Endothelial cell of umbilical vein (primary cell): ENCODE data around the gene PARM1. TPM values are rescaled to one million over a fixed set of nuclear protein-coding genes. Genes with fewer than 3 reads are reported as not detected.

Experiments used
- BruUV-seq: library from RNA; stranded (reverse); fragments of 400-500 nt; replicated peaks from 2 replicates; lab custom pipeline; 2021; lab: Mats Ljungman, UMichigan
- CTCF ChIA-PET: fragments of 300-600, 350-600 bp; sonication (Branson Sonifier 250); formaldehyde crosslinking; loops from one replicate; lab custom pipeline; 2021; ENCODE audit warnings: antibody characterized with exemption, inconsistent platforms; lab: Charles Lee
- POLR2A ChIA-PET: fragments of 300-600, 350-600 bp; sonication (Branson Sonifier 250); formaldehyde crosslinking; loops from one replicate; lab custom pipeline; 2021; ENCODE audit warnings: antibody characterized with exemption, inconsistent platforms; lab: Charles Lee
- DNase-seq: peaks from one replicate; pipeline ENCODE4 v3.0.0-alpha.2; 2011; ENCODE audit warnings: low read depth, low spot score
- FAIRE-seq: peaks from 2 replicates; lab custom pipeline; 2011; peaks lifted over from hg19 to GRCh38; lab: Jason Lieb, UNC
- H2AFZ ChIP-seq: 2 replicates; pipeline ENCODE4 v1.6.0; 2012; ENCODE audit warnings: low read depth, low read length, control low read depth, inconsistent platforms
- H3K27ac ChIP-seq: 2 replicates; pipeline ENCODE4 v1.5.1; 2011; ENCODE audit warnings: low read depth, mild to moderate bottlenecking, control low read depth, low read length, moderate library complexity; ENCODE audit not compliant: insufficient read depth
- H3K27me3 ChIP-seq, 2 experiments: 2 replicates each; pipeline versions ENCODE4 v1.6.0 to v1.6.1; 2011; ENCODE audit warnings: low read length in 2 of 2, mixed read lengths in 1 of 2; ENCODE audit not compliant: control insufficient read depth in 2 of 2, insufficient read depth in 2 of 2
- H3K36me3 ChIP-seq, 2 experiments: 2 replicates in 1 of 2; 3 replicates in 1 of 2; pipeline ENCODE4 v1.5.1; 2011; ENCODE audit warnings: low read length in 2 of 2, mild to moderate bottlenecking in 1 of 2, moderate library complexity in 1 of 2; ENCODE audit not compliant: control insufficient read depth in 2 of 2, insufficient read depth in 2 of 2; ENCODE audit errors: extremely low read depth in 1 of 2
- H3K4me1 ChIP-seq: 3 replicates; pipeline ENCODE4 v1.5.1; 2011; ENCODE audit warnings: mild to moderate bottlenecking, low read length; ENCODE audit not compliant: control insufficient read depth, insufficient read depth; ENCODE audit errors: extremely low read depth
- H3K4me2 ChIP-seq: 2 replicates; pipeline ENCODE4 v1.6.1; 2011; ENCODE audit warnings: low read length, control low read depth, mixed read lengths; ENCODE audit not compliant: insufficient read depth
- H3K4me3 ChIP-seq, 3 experiments: fragments of 200-600 bp in 1 of 3; sonication (generic), shearing (Covaris generic) in 1 of 3; replicated peaks in 1 of 3; 2 replicates each; pipeline ENCODE4 v1.5.1; 2011 to 2016; ENCODE audit warnings: control low read depth in 3 of 3, low read length in 3 of 3, mild to moderate bottlenecking in 2 of 3, inconsistent platforms in 1 of 3, low read depth in 1 of 3, moderate library complexity in 1 of 3; ENCODE audit not compliant: insufficient read depth in 1 of 3
- H3K79me2 ChIP-seq: 2 replicates; pipeline ENCODE4 v1.6.0; 2012; ENCODE audit warnings: low read length, inconsistent platforms; ENCODE audit not compliant: control insufficient read depth, insufficient read depth
- H3K9ac ChIP-seq: replicated peaks from 2 replicates; pipeline ENCODE3; 2011; ENCODE audit warnings: low read length, control low read depth; ENCODE audit not compliant: insufficient read depth; ENCODE audit errors: extremely low read depth
- H3K9me1 ChIP-seq: replicated peaks from 3 replicates; pipeline ENCODE4 v1.6.0; 2011; ENCODE audit warnings: mild to moderate bottlenecking, low read length; ENCODE audit not compliant: control insufficient read depth, insufficient read depth; ENCODE audit errors: extremely low read depth
- H3K9me3 ChIP-seq: replicated peaks from 2 replicates; pipeline ENCODE4 v1.5.1; 2012; ENCODE audit warnings: low read length, inconsistent platforms; ENCODE audit not compliant: control insufficient read depth, insufficient read depth
- H4K20me1 ChIP-seq: replicated peaks from 2 replicates; pipeline ENCODE3; 2011; ENCODE audit warnings: mild to moderate bottlenecking, low read length; ENCODE audit not compliant: control insufficient read depth, insufficient read depth; ENCODE audit errors: extremely low read depth
- EZH2 ChIP-seq: IDR thresholded peaks from 2 replicates; pipeline ENCODE4 v1.6.1; 2012; ENCODE audit warnings: borderline replicate concordance, low read depth, mild to moderate bottlenecking, moderate library complexity, low read length, inconsistent platforms; ENCODE audit not compliant: severe bottlenecking
- FOS ChIP-seq: IDR thresholded peaks from 2 replicates; pipeline ENCODE4 v1.6.1; 2011; ENCODE audit warnings: mild to moderate bottlenecking, low read length, moderate library complexity, borderline replicate concordance; ENCODE audit not compliant: insufficient read depth
- GATA2 ChIP-seq: IDR thresholded peaks from 2 replicates; pipeline ENCODE4 v1.7.0; 2011; ENCODE audit warnings: low read depth, mild to moderate bottlenecking, moderate library complexity, mixed read lengths, low read length; ENCODE audit not compliant: insufficient read length, insufficient read depth
- JUN ChIP-seq: IDR thresholded peaks from 2 replicates; pipeline ENCODE4 v1.6.1; 2011; ENCODE audit warnings: borderline replicate concordance, low read depth; ENCODE audit not compliant: insufficient read length, insufficient read depth
- MYC ChIP-seq: IDR thresholded peaks from one replicate; pipeline ENCODE4 v1.6.1; 2011; ENCODE audit warnings: mild to moderate bottlenecking, low read depth, low read length
- POLR2A ChIP-seq: IDR thresholded peaks from 2 replicates; pipeline ENCODE4 v1.6.1; 2012; ENCODE audit warnings: low read depth, mild to moderate bottlenecking, control low read depth, low read length
- POLR2AphosphoS5 ChIP-seq: IDR thresholded peaks from 2 replicates; pipeline ENCODE4 v1.6.1; 2012; ENCODE audit warnings: low read depth, mild to moderate bottlenecking, control low read depth, low read length, moderate library complexity; ENCODE audit not compliant: insufficient read depth
- dilution Hi-C: fragments of 300-500 bp; cut with MboI; formaldehyde crosslinking; loops from one replicate; pipeline ENCODE4 v1.15.0; 2019; ENCODE audit warnings: low sequenced_read_pairs; ENCODE audit not compliant: extremely low pct_ligation_motif_present
- intact Hi-C: fragments of 100-400 bp; cut with micrococcal nuclease; formaldehyde crosslinking; loops from one replicate; pipeline ENCODE4 v1.10.0; 2022
- polyA plus RNA-seq, 4 experiments: library from polyadenylated mRNA; depleted of rRNA in 3 of 4; stranded (reverse) in 3 of 4; unstranded in 1 of 4; fragments of >200 nt; gene quantifications; 2 replicates each; pipeline versions ENCODE4 v1.2.1 to v1.2.3, GENCODE V29; 2011 to 2012; ENCODE audit warnings: missing spikeins in 1 of 4
- total RNA-seq: library from RNA; stranded (reverse); gene quantifications from 2 replicates; pipeline ENCODE4 v1.2.3, GENCODE V29; 2021
- TF ChIP-seq, protein P1 (sequence below): IDR thresholded peaks from 2 replicates; pipeline ENCODE4 v1.6.1; 2011; ENCODE audit not compliant: insufficient read depth, insufficient read length
- TF ChIP-seq, protein P2 (sequence below), 2 donors: IDR thresholded peaks; 1 replicate in 1 of 2; 2 replicates in 1 of 2; pipeline ENCODE4 v1.5.1; 2011; ENCODE audit warnings: low read length in 2 of 2, mild to moderate bottlenecking in 2 of 2, moderate library complexity in 2 of 2, control low read depth in 1 of 2, inconsistent platforms in 1 of 2, low read depth in 1 of 2; ENCODE audit not compliant: insufficient read depth in 1 of 2; ENCODE audit errors: extremely low read depth in 1 of 2

Gene PARM1
- total and polyA plus RNA-seq, 2 donors (not counting 3 experiments of a cell fraction or from before 2014, with no cell fraction given), result 0.01 TPM; not detected in 1

DNA sequence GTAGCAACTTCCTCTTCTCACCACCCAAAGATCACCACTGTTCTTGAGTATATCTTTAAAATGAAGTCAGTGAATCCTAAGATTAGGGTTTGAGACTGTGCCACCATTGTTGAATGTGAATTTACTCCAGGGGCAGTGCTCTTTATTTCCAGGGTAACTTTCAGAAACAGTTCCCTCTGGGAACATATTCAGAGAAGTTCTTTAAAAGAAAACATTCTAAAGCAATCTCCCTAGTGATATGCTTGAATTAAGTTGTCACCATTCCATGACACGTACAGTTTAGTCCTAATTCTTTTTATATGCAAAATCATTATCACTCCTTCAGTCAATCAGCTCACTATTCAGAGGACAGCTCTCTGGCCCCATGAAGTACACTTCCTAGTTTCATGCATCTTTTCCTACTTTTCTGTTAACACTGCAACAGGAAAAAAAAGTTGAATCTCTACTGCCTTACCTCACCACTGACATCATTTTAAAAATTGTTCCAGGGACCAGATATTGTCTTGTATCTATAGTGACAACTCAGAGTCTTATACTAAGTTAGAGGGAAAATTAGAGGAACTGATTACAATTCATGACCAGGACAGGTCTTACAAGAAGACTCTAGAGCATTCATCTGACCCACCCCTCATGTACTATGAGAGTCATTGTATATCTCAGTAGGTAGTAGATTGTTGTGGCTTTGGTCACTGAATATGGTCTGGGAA, 49.8 kb downstream of the PARM1 start:
- Histone ChIP-seq H3K79me2 (no peaks in the 10 kb centered on the region), H4K20me1 (no peaks in the 10 kb centered on the region), H3K4me2 (no peak overlapping the region), H3K9me3 (no peaks in the 10 kb centered on the region), H3K36me3 (no peaks in the 10 kb centered on the region), H3K4me3 (no peak overlapping the region), H3K9me1 (no peaks in the 10 kb centered on the region), H3K27ac (no peak overlapping the region), H3K27me3 (no peaks in the 10 kb centered on the region), H3K9ac (no peak overlapping the region), H3K4me1 (no peaks in the 10 kb centered on the region), H2AFZ (no peak overlapping the region)
- FAIRE-seq, result no peak
- ChIA-PET CTCF (no interaction called here), POLR2A (no interaction called here)
- dilution Hi-C loops (no loop called here), intact Hi-C loops (no loop called here)
- DNase-seq, result no peak
- TF ChIP-seq EZH2, result no peak
- TF ChIP-seq, protein P1, sequence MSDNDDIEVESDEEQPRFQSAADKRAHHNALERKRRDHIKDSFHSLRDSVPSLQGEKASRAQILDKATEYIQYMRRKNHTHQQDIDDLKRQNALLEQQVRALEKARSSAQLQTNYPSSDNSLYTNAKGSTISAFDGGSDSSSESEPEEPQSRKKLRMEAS, result no peak
- TF ChIP-seq, protein P2, sequence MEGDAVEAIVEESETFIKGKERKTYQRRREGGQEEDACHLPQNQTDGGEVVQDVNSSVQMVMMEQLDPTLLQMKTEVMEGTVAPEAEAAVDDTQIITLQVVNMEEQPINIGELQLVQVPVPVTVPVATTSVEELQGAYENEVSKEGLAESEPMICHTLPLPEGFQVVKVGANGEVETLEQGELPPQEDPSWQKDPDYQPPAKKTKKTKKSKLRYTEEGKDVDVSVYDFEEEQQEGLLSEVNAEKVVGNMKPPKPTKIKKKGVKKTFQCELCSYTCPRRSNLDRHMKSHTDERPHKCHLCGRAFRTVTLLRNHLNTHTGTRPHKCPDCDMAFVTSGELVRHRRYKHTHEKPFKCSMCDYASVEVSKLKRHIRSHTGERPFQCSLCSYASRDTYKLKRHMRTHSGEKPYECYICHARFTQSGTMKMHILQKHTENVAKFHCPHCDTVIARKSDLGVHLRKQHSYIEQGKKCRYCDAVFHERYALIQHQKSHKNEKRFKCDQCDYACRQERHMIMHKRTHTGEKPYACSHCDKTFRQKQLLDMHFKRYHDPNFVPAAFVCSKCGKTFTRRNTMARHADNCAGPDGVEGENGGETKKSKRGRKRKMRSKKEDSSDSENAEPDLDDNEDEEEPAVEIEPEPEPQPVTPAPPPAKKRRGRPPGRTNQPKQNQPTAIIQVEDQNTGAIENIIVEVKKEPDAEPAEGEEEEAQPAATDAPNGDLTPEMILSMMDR (IDR thresholded peaks at IDR 0.05; ENCODE audit: extremely low read depth in 1 of 2, insufficient read depth in 1 of 2, low read depth in 1 of 2, low read length in 2 of 2), result no peak
- TF ChIP-seq GATA2, result no peak
- no peak for TF ChIP-seq FOS
- TF ChIP-seq POLR2A, result no peak
- no peak for TF ChIP-seq POLR2AphosphoS5
- no peak for TF ChIP-seq MYC
- no peak for TF ChIP-seq JUN
- BruUV-seq, result no TSS peak
